Femur (tissue), 1 donor: ENCODE data around the gene NUP58.
"Not testable (repeated sequence)": the region's sequence is repeated elsewhere in the genome, so short reads cannot be mapped to it uniquely, and the experiment has no call there.

ENCODE experiments used
- DNase-seq: peaks from one replicate; pipeline ENCODE4 v3.0.0-alpha.2; 2017

The NUP58 gene

DNA sequence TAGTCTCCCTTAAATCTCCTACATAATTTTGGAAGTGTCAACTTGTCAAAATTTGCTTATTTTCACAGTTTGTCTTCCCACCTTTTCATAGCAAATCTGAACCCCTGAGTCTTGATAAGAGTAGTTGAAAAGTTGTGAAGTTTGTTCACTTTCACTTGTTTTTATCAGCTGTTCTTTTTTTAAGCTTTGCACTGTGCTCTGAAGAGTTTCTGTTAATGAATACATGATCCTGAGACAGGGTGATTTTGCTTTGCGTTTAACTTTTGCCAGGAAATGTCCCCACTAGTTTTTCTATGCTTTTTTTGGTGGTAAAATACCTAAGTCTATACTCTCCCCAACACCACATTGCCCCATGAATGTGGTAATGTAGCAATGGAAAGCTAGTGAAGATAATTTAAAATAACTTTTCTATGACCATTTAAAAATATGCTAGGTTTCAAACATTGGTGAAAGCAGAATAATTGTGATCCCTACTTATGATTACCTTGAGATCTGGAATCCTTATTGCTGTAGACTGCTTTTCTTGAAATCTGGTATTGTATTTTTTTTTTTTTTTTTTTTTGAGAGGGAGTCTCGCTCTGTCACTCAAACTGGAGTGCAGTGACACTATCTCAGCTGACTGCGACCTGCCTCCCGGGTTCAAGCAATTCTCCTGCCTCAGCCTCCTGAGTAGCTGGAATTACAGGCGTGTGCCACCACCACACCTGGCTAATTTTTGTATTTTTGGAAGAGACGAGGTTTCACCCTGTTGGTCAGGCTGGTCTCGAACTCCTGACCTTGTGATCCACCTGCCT is 5.4 kb downstream of the NUP58 start:
- no peak for DNase-seq

DNA sequence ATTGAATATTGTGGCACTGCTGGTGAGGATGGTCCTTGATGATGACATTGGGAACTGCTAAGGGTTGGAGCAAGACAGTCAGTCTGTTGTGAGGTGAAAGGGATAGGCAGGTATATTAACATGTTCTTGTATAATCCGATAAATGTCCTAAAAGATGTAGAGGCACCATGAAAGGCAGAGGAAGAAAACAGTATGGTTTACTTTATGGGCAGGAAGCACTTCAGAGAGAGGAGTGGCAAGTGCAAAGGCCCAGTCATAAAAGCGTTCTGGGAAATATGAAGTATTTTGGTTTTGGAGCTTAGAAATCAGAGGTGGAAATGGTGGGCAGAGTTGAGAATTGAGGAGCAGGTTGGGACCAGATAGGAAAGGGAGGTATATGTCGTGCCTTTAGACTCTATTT is 9.5 kb downstream of the NUP58 start:
- DNase-seq: no peak

DNA sequence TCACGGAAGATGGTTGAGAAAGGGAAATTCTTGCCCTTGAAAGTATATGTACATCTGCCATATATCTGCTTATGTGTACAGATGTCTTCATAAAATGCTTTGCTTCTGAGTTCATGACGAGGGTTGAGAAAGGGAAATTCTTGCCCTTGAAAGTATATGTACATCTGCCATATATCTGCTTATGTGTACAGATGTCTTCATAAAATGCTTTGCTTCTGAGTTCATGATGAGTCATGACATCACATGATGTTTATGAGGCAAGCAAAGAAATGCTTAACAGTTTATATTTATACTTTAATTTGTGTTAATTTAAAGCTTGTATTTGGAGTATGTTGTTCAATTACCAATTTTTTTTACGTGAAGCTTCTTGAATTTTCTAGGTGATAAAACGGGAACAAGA is 17.5 kb downstream of the NUP58 start:
- not testable (repeated sequence) for DNase-seq

DNA sequence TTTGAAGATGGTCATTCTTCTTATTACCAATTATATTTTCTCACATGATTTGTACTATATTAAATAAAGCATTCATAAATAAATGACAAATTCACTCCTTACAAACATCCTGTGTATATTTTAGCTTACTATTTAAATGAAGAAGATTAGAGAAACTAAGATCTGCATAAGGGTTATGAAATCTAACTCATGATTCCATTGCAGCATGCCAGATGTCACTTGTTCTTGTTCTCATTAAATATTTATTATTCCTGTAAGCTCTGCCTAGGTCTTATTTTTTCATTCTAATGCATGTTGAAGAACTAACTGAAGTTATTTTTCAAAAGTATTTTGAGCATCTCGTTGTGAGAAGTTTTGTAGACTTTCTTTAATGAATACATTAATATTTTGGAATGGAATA is 18.3 kb downstream of the NUP58 start:
- DNase-seq: no peak

DNA sequence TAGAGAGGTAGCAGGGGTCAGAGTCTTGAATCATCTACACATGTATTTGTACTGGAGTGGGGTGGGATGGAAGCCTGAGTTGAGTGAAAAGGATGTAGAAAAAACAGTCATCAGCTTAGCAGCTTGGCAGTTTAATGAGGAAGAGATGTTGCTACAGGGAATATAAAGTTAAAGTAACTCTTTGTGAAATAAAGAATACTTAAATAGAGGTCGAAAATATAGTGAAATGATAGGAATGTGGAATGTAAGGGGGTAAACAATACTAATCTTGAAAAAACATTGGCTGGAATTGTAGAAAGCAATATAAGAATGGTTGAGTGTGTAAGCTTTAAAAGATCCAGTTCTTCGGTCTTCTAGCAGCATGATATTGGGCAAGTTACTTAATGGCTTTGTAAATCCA is 22.7 kb downstream of the NUP58 start:
- DNase-seq: no peak

DNA sequence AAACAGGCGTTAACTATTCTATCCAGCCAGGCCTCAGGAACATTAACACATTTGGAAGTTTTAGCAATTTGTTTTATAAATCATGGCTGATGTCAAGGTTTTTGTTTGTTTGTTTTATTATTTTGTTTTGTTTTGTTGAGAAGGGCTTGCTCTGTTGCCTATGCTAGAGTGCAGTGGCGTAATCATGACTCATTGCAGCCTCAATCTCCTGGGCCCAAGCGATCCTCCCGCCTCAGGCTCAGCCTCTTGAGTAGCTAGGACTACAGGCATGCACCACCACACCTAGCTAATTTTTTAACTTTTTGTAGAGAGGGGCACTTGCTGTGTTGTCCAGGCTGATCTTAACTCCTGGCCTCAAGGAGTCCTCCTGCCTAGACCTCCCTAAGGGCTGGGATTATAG is 28.3 kb downstream of the NUP58 start:
- no peak for DNase-seq

DNA sequence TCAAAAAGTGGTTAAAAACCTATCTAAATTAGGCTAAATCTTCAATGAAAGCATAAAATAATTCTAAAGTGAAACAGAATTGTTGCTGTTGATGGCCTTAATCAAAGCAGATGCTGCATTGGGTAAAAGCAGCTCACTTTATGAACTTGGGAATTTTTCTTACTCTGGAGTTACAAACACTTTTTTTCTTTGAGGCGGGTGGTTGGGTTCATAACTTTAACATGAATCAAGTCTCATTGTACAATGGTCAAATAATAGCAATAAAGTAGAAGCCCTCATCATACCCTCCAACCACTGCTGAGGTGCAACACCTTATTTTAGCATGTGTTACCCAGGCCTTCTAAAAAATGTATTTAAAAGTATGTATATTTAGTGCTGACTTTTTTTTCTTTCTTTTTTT is 29.1 kb downstream of the NUP58 start:
- no peak for DNase-seq

DNA sequence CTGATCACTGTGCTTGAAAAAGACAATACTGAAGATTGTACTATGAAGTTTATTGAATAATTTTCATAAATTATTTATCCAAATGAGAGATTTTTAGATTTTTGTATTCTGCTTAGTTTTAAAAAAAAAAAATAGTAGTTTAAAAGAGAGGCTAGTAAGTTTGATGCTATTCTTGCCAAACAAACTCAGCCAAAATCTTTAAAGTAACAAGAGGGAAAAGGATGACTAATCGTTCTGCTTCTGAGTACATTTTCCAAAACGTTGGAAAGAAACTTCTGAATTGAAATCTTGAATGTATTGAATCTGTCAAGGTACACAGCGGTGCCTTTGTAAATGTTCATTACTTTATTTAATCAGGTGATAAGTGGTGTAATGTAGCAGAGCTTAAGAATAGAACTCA is 34.4 kb downstream of the NUP58 start:
- DNase-seq: no peak

DNA sequence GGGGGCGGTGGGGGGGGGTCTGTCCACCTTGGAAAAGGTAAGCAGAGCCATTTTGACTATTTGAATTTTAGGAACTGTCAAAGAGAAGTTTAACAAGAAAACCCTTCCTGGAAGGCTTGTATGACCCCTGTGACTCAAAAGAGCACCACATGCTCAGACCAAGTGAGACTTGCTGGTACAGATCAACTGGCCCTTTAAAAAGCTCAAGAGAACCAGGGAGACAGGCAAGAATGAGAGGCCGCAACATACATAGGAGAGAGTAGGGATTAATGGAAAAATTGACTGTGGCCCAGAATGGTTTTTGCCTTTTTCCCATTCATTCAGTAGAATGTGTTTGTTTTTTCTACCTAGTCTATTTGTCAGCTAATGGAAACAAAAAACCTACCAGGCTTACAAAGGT is 44.2 kb downstream of the NUP58 start:
- no peak for DNase-seq

DNA sequence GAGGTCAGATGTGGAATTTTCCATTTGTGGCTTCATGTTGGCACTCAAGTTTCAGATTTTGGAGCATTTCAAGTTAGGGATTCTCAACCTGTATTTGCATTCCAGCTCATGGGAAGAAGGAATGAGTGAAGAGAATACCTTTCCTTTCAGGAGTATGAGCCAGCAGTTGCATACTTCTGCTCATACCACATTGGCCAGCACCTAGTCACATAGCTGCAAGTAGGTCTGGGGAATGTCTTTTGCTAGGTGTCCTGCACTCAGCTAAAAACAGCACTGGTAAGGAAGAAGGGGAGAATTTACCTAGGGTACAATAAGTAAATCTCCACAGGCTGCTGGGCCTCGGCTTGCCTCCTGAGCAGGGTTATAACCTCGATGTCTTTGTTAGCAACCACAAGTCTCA is 45.7 kb downstream of the NUP58 start:
- DNase-seq: no peak

DNA sequence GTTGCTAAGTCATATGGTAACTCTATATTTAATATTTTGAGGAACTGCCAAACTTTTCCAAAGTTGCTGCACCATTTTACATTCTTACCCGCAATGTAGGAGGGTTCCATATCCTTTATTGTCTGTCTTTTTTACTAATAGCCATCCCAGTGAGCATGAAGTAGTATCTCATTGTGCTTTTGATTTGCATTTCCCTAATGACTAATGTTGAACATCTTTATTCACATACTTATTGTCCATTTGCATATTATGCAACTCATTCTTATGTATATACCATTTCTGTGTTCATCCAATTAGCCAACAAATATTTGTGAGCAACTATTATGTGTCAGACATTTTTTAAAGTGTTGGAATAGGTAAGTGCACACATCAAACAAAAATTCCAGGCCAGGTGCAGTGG is 50.0 kb downstream of the NUP58 start:
- no peak for DNase-seq

DNA sequence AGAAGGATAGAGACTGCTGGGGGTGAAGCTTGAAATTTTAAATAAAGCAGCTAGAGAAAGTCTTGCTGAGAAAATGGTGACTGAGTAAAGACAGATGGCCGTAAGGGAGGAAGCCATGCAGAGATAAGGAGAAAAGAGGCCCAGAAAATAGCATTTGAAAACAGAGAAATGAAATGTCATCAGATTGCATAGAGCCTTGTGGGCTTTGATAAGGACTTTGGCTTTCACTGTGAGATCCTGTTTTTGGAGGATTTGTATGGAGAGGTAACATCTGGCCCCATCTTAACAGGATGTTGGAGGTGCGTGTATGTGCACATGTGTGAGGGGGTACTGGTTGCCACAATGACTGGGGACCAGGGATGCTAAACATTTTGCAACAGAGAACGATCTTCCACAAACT is 50.8 kb downstream of the NUP58 start:
- DNase-seq: no peak

DNA sequence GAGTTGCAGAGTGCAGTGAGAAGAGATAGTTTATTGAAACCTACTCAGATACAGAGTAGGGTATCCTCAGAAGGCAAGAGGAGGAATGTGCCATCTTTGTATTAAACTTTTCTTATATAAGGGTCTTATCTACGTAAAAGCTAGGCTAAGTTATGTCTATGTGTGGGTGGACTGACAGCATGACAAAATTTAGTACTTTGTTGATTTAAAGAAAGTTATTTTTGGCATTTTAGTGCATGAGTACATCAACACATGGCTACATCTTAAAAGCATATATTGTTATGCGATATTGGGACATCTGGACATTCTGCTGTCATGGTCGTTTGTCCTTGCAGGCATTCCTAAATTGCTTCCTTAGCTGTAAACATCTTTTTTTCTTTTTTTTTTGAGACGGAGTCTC is 51.4 kb downstream of the NUP58 start:
- no peak for DNase-seq

DNA sequence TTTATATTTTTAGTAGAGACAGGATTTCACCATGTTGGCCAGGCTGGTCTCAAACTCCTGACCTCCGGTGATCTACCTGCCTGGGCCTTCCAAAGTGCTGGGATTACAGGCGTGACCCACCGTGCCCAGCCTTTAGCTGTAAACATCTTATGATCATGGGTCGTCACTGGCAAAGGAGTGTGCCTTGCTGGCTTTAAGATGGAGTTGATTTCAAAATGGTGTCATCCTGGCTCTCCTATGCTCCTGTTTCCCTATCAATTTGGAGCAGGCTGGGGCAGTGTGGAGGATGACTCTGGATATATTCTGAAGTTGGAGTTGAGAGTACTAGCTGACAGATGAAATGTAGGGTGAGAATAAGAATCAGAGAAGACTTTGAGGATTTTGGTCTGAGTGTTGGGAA is 51.9 kb downstream of the NUP58 start:
- DNase-seq: no peak

DNA sequence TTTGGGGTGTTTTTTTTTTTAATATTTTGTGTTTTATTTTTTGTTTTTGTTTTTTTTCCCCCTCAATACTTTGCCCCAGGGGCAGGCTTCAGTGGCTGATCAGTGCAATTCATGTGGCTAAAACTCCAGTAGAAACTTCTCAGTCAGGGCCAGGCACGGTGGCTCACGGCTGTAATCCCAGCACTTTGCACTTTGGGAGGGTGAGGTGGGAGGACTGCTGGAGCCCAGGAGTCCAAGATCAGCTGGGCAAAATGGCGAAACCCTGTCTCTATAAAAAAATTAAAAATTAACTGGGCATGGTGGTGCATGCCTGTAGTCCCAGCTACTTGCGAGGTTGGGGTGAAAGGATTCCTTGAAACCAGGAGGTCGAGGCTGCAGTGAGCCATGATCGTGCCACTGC is 53.0 kb downstream of the NUP58 start:
- no peak for DNase-seq

DNA sequence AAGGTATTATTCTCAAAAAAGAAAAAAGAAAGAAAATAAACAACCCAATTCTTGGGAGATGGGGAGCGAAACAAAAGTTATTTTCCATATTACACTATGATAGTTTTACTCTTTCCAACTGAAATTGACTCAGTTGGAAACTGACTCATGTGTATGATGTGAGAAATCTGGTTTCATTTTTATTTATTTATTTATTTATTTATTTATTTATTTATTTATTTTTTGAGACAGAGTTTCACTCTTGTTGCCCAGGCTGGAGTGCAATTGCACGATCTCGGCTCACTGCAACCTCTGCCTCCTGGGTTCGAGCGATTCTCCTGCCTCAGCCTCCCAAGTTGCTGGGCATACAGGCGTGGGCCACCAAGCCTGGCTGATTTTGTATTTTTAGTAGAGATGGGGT is 59.0 kb downstream of the NUP58 start:
- not testable (repeated sequence) for DNase-seq

DNA sequence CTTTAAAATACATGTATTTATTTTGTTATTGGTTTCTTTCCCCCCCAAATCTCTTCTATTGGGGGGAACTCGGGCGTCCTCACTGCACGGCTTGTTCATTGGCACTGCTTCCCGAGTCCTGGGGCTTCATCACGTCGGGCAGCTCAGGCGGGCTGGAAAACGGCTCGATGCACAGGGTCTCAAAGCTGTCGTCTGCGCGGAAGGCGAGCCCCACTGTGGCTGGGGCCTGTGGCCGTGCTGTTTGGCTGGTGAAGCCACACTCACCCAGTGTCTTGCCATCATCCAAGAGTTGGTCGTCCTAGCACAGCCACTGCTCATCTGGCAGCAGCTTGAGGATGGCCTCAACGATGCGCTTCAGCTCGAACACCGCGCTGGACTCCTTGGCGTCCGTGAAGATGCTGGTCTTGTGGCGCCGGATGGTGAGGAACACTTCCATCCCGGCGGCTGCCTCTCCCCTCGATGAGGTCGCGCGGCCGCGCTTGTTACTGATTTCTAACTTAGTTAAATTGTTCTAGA is 64.4 kb downstream of the NUP58 start:
- no peak for DNase-seq

DNA sequence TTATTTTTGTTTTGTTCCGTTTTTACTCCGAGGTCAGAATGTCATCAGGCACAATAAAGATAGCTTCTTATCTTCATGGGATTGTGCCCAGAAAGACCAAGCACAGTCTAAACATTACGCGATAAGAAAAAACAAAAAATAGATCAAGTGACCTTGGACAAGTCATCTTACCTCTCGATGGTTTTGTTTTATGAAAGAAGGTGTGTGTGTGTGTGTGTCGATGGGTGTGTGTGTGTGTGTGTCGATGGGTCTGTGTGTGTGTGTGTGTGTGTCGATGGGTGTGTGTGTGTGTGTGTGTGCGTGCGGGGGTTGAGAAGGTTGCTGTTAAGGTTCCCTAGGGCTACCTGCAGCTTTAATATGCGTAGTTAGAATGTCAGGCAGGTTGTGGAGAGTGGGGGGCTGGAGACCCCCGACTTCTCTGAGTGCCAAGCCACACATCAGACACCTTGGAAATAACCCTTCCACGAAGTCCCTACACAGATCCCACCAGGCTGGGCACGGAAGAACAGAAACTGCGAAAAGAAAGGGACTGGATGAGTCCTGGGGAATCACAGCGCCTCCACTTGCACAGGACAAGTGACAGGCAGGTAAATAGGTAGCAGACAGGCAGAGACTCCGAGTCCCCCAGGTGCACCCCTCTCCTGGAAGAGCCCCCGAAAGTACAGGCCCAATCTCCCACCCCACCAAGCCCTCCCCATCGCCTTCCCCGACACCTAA is 69.9 kb downstream of the NUP58 start:
- DNase-seq: no peak

DNA sequence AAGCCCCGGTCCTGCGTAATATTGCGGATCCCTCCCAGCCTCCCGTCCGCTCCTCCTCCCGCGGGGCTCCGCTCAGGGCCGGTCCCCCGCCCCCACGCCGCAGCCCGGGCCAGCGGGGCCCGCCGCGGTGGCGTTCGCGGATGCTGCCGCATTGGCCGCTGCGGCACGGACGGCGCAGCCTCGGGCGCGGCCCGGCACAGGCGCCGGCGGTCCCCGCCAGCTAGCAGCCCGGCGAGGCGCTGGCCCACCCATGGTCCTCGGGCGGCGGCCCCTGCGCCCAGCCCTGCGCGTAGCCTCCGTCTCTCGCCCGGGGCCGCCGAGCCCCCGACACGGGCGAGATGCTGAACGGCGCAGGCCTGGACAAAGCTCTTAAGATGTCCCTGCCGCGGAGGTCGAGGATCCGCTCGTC is 70.5 kb downstream of the NUP58 start, which contains the start of gene ATP8A2:
TSS of gene ATP8A2 (plus strand) at position 100 of the 409 bp plus-strand sequence. CDS start at position 339, 239 bp downstream.
- DNase-seq: no peak

DNA sequence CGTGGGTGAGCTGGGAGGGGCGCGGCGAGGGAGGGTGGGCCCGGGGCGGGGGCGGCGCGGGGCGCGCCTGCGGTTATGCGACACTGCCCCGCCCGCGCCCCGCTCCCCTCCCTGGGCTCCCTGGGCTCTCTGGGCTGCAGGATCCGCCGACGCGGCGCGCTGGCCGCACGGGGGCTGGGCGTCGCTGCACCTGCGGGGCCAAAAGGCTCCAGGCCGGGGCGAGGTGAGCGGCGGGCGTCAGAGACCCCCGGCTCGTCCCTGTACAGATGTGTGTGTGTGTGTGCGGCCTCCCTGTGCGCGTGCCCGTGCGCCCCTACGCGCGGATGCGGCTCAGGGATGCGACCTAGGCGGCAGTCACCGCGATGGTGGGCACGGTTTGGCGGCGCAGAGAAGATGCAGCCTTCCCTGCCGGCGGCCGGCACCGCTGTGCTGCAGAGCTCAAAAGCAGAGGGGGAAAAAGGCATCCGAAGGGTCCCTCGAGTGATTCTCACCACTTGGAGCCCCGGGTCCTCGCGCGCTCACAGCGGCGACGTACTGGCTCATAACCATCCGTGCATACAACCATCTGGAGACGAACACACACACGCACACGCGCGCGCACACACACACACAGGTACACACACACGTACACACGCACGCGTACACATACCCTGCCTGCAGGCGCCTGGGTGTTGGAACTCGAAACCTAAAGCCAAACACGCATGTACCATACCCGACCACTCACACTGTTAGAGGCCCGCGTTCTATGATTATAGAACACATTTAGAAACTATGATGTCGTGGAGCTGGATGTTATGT is 71.1 kb downstream of the NUP58 start:
- no peak for DNase-seq

DNA sequence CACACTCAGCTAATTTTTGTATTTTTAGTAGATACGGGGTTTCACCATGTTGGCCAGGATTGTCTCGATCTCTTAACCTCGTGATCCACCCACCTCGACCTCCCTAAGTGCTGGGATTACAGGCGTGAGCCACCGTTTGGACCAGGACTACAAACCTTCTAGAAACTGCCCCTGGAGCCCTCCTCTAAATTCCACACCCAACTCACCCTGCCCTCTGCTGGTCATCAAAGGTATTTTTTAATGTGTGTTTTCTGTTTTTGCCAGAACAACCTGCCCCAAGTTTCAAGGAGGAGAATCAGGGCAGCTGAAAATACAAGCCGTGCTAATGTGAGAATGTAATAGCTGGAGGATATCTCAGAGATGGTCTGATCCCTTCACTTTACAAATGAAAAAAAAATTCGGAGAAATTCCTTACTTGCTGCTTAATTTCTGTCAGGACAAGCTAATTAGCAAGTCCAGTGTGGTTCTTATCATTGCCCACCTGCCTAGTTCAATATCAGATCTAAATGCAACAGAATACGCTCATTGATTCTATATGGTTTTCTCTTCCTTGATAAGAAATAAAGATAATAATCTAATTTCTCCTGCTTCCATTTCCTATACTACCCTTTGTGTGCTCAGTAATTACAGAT is 74.4 kb downstream of the NUP58 start:
- DNase-seq: no peak

DNA sequence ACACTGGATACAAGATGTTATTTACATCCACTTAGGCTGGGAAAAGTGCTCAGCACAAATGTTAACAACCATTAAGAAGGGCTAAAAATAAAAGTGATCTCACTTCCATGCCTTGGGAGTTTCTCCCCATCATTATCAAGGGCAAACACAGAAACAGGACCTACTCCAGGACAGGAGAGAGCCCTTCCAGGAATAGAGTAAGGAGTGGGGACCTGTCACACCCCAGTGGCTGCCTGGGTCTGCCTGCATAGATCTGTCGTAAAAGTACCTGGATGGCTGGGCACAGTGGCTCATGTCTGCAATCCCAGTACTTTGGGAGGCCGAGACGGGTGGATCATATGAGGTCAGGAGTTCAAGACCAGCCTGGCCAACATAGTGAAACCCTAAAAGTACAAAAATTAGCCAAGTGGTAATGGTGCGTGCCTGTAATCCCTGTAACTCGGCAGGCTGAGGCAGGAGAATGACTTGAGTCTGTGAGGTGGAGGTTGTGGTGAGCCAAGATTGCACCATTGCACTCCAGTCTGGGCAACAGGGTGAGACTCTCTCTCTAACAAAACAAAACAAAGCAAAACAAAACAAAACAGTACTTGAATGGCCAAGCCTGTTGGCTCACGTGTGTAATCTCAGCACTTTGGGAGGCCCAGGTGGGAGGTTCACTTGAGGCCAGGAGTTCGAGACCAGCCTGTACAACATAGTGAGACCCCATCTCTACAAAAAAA is 76.0 kb downstream of the NUP58 start:
- no peak for DNase-seq
